ENCODE measurements around the gene AK1. TPM values are rescaled to one million over a fixed set of nuclear protein-coding genes. Genes with fewer than 3 reads are reported as not detected.

Gene AK1
- total RNA-seq, 4 donors from 2014 or later: 37.4 to 75.0 (median 56.0) TPM

- 92% methylated on average over 8 of the region's 8 CpGs for WGBS
- Histone ChIP-seq H3K27ac (replicated peaks in 1 of 4) (peak overlapping the region in 2 of 4 donors; percentile 96 to 99), H3K4me3 (peak overlapping the region in 1 of 4 donors; percentile 98), H3K36me3 (peaks cover 41 to 59% (median 51%) of the 10 kb centered on the region in 4 donors), H3K4me1 (peaks cover 30 to 45% (median 42%) of the 10 kb centered on the region in 4 donors), H3K9me3 (peaks cover 0 to 12% (median 5%) of the 10 kb centered on the region in 4 donors), H3K27me3 (no peaks in the 10 kb centered on the region)
- no peak for DNase-seq (ENCODE audit: extremely low spot score)
- intact Hi-C loops (cut with DNase I): no loop called here
- TF ChIP-seq POLR2AphosphoS5 (IDR thresholded peaks at IDR 0.05) (no peak), CTCF (IDR thresholded peaks at IDR 0.05) (no peak), POLR2A (IDR thresholded peaks at IDR 0.05; ENCODE audit: low read depth) (no peak)
These were observed 18.3 kb upstream of the AK1 start for GRCh38 chr9:127895811-127896210.

GRCh38 chr9:127893392-127893791 lies 15.9 kb upstream of the AK1 start:
- Histone ChIP-seq H3K36me3 (peaks cover 51 to 83% (median 73%) of the 10 kb centered on the region in 4 donors), H3K4me3 (no peak overlapping the region), H3K27me3 (no peaks in the 10 kb centered on the region), H3K4me1 (peaks cover 21 to 28% (median 27%) of the 10 kb centered on the region in 4 donors), H3K27ac (replicated peaks in 1 of 4) (no peak overlapping the region), H3K9me3 (peaks cover 0 to 12% (median 5%) of the 10 kb centered on the region in 4 donors)
- no peak for TF ChIP-seq POLR2AphosphoS5 (IDR thresholded peaks at IDR 0.05)
- no peak for TF ChIP-seq POLR2A (IDR thresholded peaks at IDR 0.05; ENCODE audit: low read depth)
- no peak for TF ChIP-seq EP300 (IDR thresholded peaks at IDR 0.05)
- TF ChIP-seq CTCF (IDR thresholded peaks at IDR 0.05): no peak
- no peak for DNase-seq (ENCODE audit: extremely low spot score)
- intact Hi-C loops (cut with DNase I): no loop called here
- WGBS: 96% methylated on average over 4 of the region's 4 CpGs

- Histone ChIP-seq H3K4me1 (peaks cover 18 to 22% (median 22%) of the 10 kb centered on the region in 4 donors), H3K36me3 (peaks cover 53 to 89% (median 79%) of the 10 kb centered on the region in 4 donors), H3K9me3 (peaks cover 0 to 12% (median 5%) of the 10 kb centered on the region in 4 donors), H3K4me3 (no peak overlapping the region), H3K27ac (replicated peaks in 1 of 4) (no peak overlapping the region), H3K27me3 (no peaks in the 10 kb centered on the region)
- whole genome bisulfite sequencing: 95% methylated on average over 6 of the region's 6 CpGs
- no peak for DNase-seq (ENCODE audit: extremely low spot score)
- intact Hi-C loops (cut with DNase I): no loop called here
- TF ChIP-seq POLR2A (IDR thresholded peaks at IDR 0.05; ENCODE audit: low read depth) (no peak), EP300 (IDR thresholded peaks at IDR 0.05) (no peak), CTCF (IDR thresholded peaks at IDR 0.05) (no peak)
These were observed 15.4 kb upstream of the AK1 start for GRCh38 chr9:127892831-127893230.

- Histone ChIP-seq H3K27me3 (no peaks in the 10 kb centered on the region), H3K36me3 (peaks cover 59 to 100% (median 93%) of the 10 kb centered on the region in 4 donors), H3K27ac (replicated peaks in 1 of 4) (no peak overlapping the region), H3K4me1 (peaks cover 2 to 11% (median 6%) of the 10 kb centered on the region in 4 donors), H3K9me3 (peaks cover 0 to 12% (median 5%) of the 10 kb centered on the region in 4 donors), H3K4me3 (no peak overlapping the region)
- TF ChIP-seq EP300 (IDR thresholded peaks at IDR 0.05) (no peak), POLR2A (IDR thresholded peaks at IDR 0.05; ENCODE audit: low read depth) (no peak), CTCF (IDR thresholded peaks at IDR 0.05) (no peak), POLR2AphosphoS5 (IDR thresholded peaks at IDR 0.05) (no peak)
- DNase-seq (ENCODE audit: extremely low spot score): no peak
- intact Hi-C loops (cut with DNase I): no loop called here
- WGBS: 85% methylated on average over 3 of the region's 3 CpGs
These were observed 12.6 kb upstream of the AK1 start for GRCh38 chr9:127890053-127890452.

- no peak overlapping the region for H3K4me3 ChIP-seq
- 87% methylated on average over 2 of the region's 2 CpGs for WGBS
- no peak for TF ChIP-seq CTCF (IDR thresholded peaks at IDR 0.05)
- no peak for TF ChIP-seq EP300 (IDR thresholded peaks at IDR 0.05)
- TF ChIP-seq POLR2AphosphoS5 (IDR thresholded peaks at IDR 0.05): no peak
- no peak for TF ChIP-seq POLR2A (IDR thresholded peaks at IDR 0.05; ENCODE audit: low read depth)
- DNase-seq (ENCODE audit: extremely low spot score): no peak
- H3K4me1 ChIP-seq: peaks cover 10 to 24% (median 14%) of the 10 kb centered on the region in 4 donors
- H3K9me3 ChIP-seq: peaks cover 0 to 2% (median under 1%) of the 10 kb centered on the region in 4 donors
- no peaks in the 10 kb centered on the region for H3K27me3 ChIP-seq
- intact Hi-C loops (cut with DNase I): no loop called here
- no peak overlapping the region for H3K27ac ChIP-seq (replicated peaks in 1 of 4)
- peaks cover 36 to 90% (median 77%) of the 10 kb centered on the region in 4 donors for H3K36me3 ChIP-seq
These were observed 10.3 kb upstream of the AK1 start for GRCh38 chr9:127887792-127888191.

Measured in esophagus muscularis mucosa (tissue), 4 donors.